Right cardiac atrium (tissue), 5 donors: ENCODE results near the gene FASTKD3. TPM values are rescaled to one million over a fixed set of nuclear protein-coding genes. Genes with fewer than 3 reads are reported as not detected.

Source experiments
- ATAC-seq, 2 donors: fragments of 200-7000 bp; cut with Tn5 transposase; one replicate each; pipeline versions ENCODE4 v1.8.0 to v1.9.1; 2020; ENCODE audit warnings: moderate library complexity in 2 of 2, mild to moderate bottlenecking in 1 of 2
- DNase-seq, 3 donors: peaks; one replicate each; pipeline ENCODE4 v3.0.0-alpha.2; 2020
- H3K27ac ChIP-seq: one replicate; pipeline ENCODE4 v1.5.1; 2013; ENCODE audit warnings: mild to moderate bottlenecking, low read length, control low read depth, moderate library complexity
- H3K27me3 ChIP-seq: one replicate; pipeline ENCODE4 v1.6.1; 2013; ENCODE audit not compliant: control insufficient read depth, insufficient read depth
- H3K4me1 ChIP-seq: one replicate; pipeline ENCODE4 v1.6.1; 2013; ENCODE audit warnings: low read length; ENCODE audit not compliant: control insufficient read depth, insufficient read depth
- H3K4me3 ChIP-seq: one replicate; pipeline ENCODE4 v1.5.1; 2013; ENCODE audit warnings: low read length, control low read depth
- H3K9me3 ChIP-seq: one replicate; pipeline ENCODE4 v1.6.1; 2013; ENCODE audit warnings: low read length; ENCODE audit not compliant: control insufficient read depth
- WGBS: extraction: QIAGEN DNeasy Blood & Tissue Kit; methylation state at CpG from one replicate; pipeline ENCODE4 v1.1.7; 2013; 5-methylcytosine and 5-hydroxymethylcytosine counted together
- intact Hi-C, 4 donors: fragments of 100-400 bp; cut with DNase I; formaldehyde crosslinking; loops; one replicate each; pipeline versions ENCODE4 v1.11.0 to v1.14.0; 2022 to 2023
- polyA plus RNA-seq: library from polyadenylated mRNA; stranded (reverse); fragments of 200-250 nt; gene quantifications from one replicate; pipeline ENCODE4 v1.2.3, GENCODE V29; 2013
- total RNA-seq, 4 donors: library from RNA; stranded (reverse); fragmentation: NEBNext Ultra II Directional; extraction: Animal tissue kit (Norgen Biotek cat#: 25700); gene quantifications; one replicate each; pipeline ENCODE4 v1.2.1, GENCODE V29; 2021
- donor health status: healthy with polysubstance abuse.
- donor health status: DM: no; HTN: yes; CAD: no.
- donor health status: DM: no; HTN: no; CAD: no.
- donor health status: DM: no; HTN: yes; CAD: no; lungs with severe emphysema.
- donor health status: DM: yes; HTN: yes; CAD: no.

Gene FASTKD3
- total and polyA plus RNA-seq, 5 donors = 3.5 to 6.2 (median 4.9) TPM

DNA sequence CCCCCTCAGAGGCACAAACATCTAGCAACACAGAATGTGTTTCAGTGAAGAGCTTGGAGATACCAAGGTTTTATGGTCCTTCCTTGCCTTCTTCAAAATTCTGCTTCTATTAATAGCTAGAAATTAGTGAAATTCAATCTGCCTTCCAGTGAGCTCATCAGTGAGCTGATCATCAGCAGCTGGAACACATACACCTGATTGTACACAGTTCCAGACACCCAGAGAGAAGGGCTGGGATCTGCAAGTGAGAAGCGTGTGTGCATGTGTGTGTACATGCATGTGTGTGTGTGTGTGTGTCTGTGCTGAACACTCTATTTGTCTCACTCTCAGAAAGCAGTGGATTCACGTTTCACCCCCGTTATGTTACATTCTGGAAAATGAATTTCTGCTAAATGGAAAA, 46.4 kb downstream of the FASTKD3 start:
- ATAC-seq = no peak
- intact Hi-C loops = no loop called here
- 43% methylated on average over 3 of the region's 3 CpGs for WGBS
- H3K27me3 ChIP-seq = no peaks in the 10 kb centered on the region
- no peak overlapping the region for H3K4me3 ChIP-seq
- H3K27ac ChIP-seq = no peak overlapping the region
- DNase-seq = no peak
- H3K4me1 ChIP-seq = no peaks in the 10 kb centered on the region
- H3K9me3 ChIP-seq = peaks cover 2% of the 10 kb centered on the region

DNA sequence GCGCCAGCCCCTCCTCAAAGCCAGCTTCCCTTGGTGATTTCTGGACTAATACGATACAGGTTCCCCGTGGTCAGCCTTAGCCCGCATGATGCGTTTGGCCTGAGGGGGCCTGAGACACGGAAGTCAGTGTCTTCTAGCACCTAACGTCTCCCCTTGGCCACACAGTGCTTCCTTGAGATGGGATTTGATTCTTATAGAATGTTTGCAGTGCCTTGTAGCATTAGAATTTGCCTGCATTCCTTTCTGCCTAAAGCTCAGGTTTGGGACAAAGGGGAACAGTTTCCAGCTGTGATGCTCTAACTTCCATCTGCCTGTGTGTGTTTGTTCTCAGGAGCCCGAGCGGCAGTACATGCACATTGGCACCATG, 52.3 kb downstream of the FASTKD3 start:
- peaks cover 2% of the 10 kb centered on the region for H3K9me3 ChIP-seq
- no peak overlapping the region for H3K4me3 ChIP-seq
- 34% methylated on average over 9 of the region's 9 CpGs for WGBS
- ATAC-seq (peak in 1 of 2 donors; percentile 22), DNase-seq (no peak)
- H3K27me3 ChIP-seq = no peaks in the 10 kb centered on the region
- H3K27ac ChIP-seq = no peak overlapping the region
- no peaks in the 10 kb centered on the region for H3K4me1 ChIP-seq
- intact Hi-C loops = no loop called here

DNA sequence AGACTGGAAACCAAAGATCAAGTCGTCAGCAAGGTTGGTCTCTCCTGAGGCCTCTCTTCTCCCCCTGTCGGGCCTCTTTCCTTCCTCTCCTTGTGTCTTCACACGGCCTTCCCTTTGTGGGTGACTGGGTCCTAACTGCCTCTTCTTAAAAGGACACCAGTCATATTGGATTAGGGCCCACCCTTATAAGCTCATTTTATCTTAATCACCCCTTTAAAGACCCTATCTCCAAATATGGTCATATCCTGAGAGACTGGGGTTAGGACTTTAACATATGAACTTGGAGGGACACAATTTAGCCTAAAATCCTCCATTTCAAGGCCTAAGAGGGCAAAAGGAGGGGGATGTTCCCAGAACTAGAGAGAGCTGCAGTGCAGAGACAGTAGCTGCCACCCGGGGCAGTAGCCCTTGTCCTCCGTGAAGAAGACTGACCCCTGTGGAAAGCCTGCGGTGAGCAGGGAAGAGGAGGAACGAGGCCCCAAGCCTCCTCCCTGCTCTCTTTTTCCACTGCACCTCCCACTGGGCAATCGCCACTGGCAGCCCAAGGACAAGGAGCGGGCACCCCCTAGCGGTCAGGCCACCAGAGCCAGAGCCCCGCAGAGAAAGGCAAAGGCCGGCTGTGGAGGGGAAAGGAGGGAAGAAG, 52.8 kb downstream of the FASTKD3 start:
- 17% methylated on average over 12 of the region's 12 CpGs for WGBS
- ATAC-seq (peak; percentile 94 to 98), DNase-seq (peak; percentile 86 to 94 (median 92))
- H3K4me3 ChIP-seq = no peak overlapping the region
- H3K4me1 ChIP-seq = no peaks in the 10 kb centered on the region
- intact Hi-C loops = no loop called here
- no peaks in the 10 kb centered on the region for H3K9me3 ChIP-seq
- no peaks in the 10 kb centered on the region for H3K27me3 ChIP-seq
- H3K27ac ChIP-seq = no peak overlapping the region

DNA sequence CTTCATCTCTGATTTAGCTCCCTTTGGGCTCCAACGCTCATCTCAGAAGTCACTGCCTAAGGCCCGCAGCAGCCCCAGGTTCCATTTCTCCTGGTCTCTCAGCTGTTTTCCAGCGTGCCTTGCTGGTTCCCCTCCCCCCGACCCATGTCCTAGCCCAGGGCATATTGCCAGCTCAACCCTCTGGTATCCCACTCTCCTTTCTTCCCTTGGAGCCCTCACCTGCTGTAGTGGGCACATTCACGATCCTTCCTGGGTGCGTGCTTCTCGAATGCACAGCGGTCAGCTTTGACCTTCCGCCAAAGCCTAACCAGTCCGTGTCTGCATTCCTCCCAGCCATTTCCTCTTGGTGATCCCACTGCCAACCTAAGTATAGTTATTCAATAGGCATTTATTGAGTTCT, 54.0 kb downstream of the FASTKD3 start:
- Histone ChIP-seq H3K4me1 (no peaks in the 10 kb centered on the region), H3K27me3 (no peaks in the 10 kb centered on the region), H3K27ac (no peak overlapping the region), H3K9me3 (no peaks in the 10 kb centered on the region), H3K4me3 (no peak overlapping the region)
- WGBS = 92% methylated on average over 10 of the region's 10 CpGs
- intact Hi-C loops = no loop called here
- ATAC-seq (no peak), DNase-seq (no peak)

DNA sequence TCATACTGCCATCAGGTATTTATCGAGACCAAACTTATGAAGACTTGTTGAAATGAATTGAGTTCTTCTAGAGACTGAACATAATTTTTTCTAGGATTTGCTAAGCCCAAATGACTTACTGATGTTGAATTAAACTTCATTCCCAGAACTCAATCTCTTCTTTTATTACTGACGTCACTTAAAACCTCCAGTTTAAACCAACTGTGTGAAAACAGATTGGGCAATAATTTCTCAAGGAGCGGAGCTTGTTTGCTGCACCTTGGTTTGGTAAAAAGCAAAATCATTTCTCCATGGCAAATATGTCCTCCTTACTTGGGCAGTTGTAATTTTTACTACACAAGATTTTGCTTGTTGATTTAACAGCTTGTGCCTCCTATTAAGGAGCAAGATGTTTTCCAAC, 55.3 kb downstream of the FASTKD3 start:
- no peak for DNase-seq
- no peaks in the 10 kb centered on the region for H3K27me3 ChIP-seq
- H3K4me3 ChIP-seq = no peak overlapping the region
- no peak for ATAC-seq
- H3K9me3 ChIP-seq = no peaks in the 10 kb centered on the region
- intact Hi-C loops = no loop called here
- H3K27ac ChIP-seq = no peak overlapping the region
- H3K4me1 ChIP-seq = no peaks in the 10 kb centered on the region
- WGBS = 79% methylated on average over 3 of the region's 3 CpGs

DNA sequence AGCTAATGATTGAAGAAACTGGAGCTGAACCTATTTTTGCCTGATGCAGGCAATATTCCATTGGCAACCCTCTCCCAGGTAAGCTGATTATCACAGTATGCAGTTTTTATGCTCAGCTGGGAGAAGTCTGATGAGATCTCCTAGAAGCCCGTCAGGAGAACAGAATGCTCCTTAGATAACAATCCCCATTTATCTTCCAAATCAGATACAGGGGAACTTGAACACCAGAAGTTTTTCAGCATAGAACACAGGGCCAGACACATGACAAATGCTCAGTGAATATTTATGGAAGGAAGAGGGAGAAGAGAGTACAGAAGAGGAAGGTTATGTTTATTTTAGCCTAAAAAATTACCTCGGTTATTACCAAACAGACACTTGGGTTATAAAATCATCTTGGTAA, 55.8 kb downstream of the FASTKD3 start:
- no peak overlapping the region for H3K4me3 ChIP-seq
- WGBS = 62% methylated on average over 2 of the region's 2 CpGs
- no peaks in the 10 kb centered on the region for H3K4me1 ChIP-seq
- no peak for DNase-seq
- no peaks in the 10 kb centered on the region for H3K9me3 ChIP-seq
- no peak overlapping the region for H3K27ac ChIP-seq
- no peak for ATAC-seq
- no peaks in the 10 kb centered on the region for H3K27me3 ChIP-seq
- intact Hi-C loops = no loop called here

DNA sequence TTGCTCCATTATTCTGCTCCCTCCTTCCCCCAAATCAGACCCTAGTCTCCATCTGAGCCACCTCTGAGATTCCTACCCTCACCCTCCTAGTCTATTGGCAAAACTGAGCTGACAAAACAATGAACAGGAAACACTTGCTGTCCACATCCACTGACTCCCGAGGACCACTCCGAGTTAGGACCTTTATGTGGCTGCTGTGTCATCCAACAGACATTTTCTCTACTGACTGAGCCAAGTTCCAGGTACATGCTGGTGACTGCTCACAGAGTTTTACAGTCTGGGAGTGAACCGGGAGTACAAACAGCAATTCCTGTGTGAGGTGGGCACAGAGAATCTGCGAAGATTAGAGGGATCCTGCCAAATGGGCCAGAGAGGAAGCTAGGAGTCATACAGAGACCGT, 57.1 kb downstream of the FASTKD3 start:
- Histone ChIP-seq H3K4me1 (no peaks in the 10 kb centered on the region), H3K9me3 (no peaks in the 10 kb centered on the region), H3K27ac (no peak overlapping the region), H3K4me3 (no peak overlapping the region), H3K27me3 (no peaks in the 10 kb centered on the region)
- intact Hi-C loops = no loop called here
- ATAC-seq = no peak
- DNase-seq = no peak
- WGBS = 58% methylated on average over 5 of the region's 5 CpGs

Other genes with a start within 250 kb of the FASTKD3 start
- gene CFAP90, start 17.9 kb downstream of the FASTKD3 start, total RNA-seq = under 1 TPM in 3 of 4 donors, not detected in 1; 0.09 to 0.33 (median 0.24) TPM
- gene CFAP90, start 17.9 kb downstream of the FASTKD3 start, polyA plus RNA-seq = 0.05 TPM
- gene MTRR, start 117 bp upstream of the FASTKD3 start, total RNA-seq = 10 to 100 TPM; 25.0 to 41.1 (median 34.1) TPM
- 15.0 TPM for gene MTRR, start 117 bp upstream of the FASTKD3 start, polyA plus RNA-seq